NCI-H2196 (cell line): ENCODE results near the gene DDX51.
A peak's percentile ranks its signal among the peaks of the same experiment; 100 is the strongest.

Experiments used
- DNase-seq: peaks from one replicate; lab custom pipeline; 2025; ENCODE audit not compliant: unreplicated experiment; lab: John Stamatoyannopoulos, UW

DDX51 gene

DNA sequence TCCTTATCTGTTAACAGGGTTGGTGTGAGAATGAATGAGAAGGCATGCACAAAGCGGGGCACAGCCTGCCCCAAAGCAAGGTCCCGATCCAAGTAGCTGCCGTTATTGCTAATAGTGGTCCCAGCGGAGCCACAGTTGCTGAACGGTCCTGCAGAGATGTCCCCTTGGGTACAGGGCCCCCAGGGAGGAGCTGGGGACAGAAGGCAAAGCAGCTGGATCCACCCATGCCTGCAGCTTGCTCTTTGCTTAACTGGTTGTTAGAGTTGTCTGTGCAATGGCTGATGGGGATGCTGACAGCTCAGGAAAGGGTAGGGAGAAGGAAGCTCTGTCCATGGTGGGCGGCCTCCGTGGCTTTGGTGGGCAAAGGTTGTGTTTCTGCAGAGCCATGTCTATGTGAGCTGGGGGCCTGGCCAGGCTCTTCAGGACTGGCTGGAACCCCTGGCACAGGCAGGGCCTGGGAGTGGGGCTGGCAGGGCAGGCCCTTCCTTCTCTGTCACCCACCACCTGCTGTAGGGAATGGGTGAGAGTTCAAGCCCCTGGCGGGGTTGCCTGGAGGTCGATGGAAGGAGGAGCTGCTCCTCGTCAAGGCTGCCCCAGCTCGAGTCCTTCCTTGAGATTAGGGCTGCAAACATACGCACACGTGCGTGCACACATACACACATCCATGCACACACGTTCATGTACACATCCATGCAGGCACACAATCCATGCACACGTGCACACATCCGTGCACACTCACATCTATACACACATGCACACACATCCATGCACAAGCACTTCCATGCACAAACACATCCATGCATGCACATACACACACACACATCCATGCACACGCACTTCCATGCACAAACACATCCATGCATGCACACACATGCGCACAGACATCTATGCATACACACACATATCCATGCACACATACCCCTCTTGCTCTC is 35.6 kb upstream of the DDX51 start:
- DNase-seq: no peak

DNA sequence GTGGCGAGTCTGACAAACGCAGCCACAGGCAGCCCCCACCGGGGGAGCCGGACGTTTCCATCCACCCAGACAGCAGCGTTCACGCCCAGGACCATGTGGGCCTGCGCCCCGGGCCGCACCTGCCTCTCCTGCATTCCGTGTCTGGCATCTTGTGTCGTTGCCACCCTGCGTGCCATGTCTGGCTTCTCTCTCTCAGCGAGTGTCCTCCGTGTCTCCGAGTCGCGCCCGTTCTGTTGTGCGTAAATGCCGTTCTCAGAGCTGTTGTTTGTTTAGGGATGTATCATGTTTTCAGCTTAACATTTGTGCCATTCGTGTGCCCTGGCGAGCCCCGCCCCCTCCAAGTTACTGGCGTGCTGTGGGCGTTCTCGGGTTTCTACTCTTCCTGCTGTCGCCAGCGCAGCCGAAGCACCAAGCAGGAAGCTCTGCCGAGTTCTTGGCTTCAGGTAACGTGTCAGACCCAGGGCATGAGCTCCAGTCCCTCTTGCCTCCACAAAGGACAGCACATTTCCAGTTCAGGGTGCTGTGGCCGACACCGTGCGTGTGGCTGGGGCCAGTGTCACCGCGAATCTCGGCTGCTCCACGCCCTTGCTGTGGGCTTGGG is 34.8 kb upstream of the DDX51 start:
- DNase-seq: peak; percentile 79

DNA sequence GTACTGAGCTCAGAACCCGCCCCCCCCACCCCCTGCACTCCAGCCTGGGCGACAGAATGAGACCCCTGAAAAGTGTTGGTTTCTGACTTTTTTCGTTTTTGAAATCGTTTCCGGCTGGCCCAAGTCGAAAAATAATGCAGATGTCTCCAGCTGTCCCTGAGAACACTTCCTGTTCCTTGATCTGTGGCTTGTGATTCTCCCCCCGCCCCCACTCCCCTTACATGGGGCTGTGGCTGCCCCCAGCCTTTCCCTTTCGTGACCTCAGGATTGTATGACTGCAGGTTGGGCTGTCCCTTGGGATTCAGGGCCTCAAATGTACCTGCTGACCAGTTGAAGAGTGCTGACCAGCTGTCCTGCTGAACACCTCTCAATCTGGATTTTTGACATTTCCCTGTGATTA is 34.2 kb upstream of the DDX51 start:
- DNase-seq: no peak

DNA sequence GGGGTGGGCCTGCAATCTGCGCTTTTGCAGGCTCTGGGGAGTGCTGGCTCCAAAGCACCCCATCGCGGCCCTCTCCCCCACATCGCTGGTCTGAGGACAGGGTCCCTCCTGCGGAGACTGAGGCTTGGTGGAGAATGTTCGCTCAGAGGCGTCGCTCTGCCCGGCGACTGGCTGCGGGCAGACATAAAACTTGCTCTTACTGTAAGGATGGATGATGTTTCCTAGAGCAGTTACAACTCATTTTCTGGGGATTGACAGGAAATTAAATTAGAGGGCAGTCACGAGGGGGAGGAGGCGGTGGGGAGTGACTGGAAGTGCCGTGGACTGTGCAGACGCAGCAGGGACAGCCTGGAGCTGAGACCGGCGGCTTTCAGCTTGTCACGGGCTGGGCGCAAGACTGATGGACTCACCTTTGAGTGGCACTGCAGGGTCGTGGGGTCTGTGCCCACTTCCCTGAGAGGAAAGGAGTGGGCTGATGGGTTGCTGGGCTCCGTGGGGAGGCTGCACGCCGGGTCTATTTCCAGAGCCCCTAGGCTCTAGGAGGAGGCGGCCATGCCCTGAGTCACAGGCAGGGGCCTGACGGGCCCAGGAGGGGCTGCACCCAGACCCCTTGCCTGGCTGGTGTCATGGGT is 32.9 kb upstream of the DDX51 start:
- DNase-seq: no peak

DNA sequence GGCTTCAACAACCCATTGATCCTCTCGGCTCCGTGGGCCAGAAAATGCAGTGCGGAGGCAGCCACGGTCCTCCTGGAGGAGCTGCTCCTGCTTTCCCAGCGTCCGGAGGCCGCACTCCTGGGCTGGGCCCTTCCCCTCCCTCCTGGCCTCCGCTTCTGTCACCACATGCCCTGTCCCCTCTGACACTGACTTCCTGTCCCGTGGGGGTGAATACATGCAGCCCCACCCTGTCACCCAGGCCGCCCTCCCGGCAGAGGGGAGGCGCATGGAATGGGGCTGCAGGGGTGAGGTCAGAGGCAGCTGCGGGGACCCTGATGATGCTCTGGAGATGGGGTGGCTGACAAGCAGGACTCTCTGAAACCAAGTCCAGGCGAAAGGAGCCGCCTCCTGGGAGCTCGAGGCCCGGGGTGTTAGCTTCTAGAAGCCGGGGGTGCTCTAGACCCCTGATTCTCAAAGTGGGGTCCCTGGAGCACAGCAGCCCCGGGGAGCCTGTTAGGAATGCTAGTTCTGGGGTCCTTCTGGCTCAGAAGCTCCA is 32.3 kb upstream of the DDX51 start:
- no peak for DNase-seq

DNA sequence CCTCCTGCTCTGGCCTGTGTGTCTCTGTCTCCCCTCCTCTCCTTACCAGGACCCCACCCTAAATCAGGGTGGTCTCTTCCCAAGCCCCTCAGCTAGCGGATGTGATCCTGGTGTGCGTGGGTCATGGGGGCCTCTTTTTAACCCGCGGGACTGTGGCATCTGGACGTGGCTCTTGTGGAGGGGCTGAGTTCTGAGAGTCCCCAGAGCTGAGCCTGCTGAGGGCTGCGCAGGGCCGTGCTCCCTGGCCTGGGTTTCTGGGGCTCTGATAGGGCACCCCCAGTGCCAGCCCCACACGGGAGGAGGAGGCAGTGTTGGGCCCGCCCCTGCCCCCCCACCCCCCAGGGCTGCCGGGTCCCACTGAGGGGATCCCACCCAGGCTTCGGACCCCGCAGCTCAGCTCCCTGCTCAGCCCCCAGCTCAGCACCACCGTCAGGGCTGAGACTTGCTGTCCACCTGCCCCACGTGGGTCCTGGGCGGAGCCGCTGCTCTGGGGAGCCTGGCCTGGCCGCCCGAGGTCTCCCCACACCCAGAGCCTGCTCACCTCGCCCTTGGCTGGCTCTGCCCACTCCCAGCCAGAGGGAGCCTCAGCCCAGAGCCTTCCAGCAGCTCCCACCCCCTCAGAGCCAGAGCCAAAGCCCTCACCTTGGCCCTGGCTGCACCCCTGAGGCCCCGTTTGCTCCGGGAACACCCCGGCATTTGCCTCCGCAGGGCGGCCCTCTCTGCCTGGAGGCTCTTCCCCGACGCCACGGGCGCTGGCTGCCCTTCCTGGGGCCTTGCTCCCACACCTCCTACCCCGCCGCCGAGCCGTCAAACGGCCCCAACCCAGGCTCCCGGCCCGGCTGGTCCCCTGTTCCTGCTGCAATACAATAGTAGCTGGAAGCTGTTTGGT is 31.6 kb upstream of the DDX51 start:
- DNase-seq: no peak

DNA sequence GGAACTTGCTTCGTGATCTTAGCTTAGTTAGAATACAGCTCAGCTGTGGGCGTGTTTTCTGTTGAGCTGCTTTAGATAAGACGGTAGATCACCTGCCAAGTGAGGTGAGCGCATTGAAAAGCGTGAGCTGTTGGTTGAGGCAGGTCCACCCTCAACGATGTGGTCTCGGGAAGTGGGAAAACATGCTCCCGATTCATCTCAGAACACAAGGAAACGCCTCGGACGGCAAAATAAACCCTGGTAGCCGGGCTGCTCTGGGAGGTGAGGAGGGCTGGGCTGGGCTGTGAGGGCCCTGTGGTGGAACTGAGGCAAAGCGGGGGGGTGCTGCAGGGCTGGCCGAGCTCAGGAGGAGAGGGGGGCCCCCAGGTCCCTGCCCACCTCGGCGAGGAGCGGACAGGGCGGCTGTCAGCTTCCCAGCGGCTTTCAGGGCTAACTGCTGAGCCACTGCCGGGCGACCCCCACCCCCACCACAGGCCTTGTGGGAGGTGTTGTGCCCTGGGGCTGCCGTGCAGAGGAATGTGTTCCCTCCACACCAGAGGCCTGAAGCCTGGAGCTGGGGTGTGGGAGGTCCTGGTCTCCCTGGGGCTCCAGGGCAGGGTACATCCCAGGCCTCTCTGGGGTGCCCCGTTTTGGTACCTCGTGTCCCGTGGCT is 30.8 kb upstream of the DDX51 start:
- no peak for DNase-seq

DNA sequence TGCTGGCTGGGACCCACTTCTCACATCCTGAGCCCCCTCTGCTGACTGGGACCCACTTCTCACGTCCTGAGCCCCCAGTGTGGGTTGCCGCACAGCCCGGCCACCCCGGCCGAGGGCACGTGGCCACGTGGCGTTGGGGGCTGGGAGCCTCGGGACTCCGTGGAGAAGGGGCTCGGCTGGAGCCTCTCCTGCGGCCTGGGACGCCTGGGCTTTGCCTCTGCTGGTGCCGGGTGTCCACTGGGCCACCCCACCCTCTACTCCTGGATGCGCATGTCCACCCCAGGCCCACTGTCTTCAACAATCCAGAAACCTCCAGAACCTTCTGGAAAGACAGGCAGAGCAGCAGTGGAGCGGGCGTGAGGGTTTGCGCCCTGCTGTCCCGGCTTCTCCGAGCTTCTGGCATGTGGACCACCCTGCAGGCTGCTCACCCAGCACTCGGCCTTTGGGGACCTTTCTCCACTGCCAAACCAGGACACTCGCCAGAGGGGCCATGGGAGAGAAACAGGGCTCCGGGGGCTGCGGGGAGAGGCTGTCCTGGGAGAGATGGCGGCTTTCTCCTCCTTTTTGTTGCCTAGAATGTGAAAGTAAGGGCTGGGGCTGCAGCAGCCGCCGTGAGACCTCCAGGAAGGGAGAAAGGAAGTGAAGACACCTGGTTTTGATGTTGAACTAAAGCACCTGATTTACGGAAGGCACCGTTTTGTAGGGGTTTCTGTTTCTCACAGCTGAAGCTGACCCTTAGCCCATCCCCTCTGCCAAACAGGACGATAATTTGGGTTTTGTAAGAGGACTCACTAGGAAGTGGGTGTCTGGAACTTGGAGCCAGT is 30.1 kb upstream of the DDX51 start:
- no peak for DNase-seq

DNA sequence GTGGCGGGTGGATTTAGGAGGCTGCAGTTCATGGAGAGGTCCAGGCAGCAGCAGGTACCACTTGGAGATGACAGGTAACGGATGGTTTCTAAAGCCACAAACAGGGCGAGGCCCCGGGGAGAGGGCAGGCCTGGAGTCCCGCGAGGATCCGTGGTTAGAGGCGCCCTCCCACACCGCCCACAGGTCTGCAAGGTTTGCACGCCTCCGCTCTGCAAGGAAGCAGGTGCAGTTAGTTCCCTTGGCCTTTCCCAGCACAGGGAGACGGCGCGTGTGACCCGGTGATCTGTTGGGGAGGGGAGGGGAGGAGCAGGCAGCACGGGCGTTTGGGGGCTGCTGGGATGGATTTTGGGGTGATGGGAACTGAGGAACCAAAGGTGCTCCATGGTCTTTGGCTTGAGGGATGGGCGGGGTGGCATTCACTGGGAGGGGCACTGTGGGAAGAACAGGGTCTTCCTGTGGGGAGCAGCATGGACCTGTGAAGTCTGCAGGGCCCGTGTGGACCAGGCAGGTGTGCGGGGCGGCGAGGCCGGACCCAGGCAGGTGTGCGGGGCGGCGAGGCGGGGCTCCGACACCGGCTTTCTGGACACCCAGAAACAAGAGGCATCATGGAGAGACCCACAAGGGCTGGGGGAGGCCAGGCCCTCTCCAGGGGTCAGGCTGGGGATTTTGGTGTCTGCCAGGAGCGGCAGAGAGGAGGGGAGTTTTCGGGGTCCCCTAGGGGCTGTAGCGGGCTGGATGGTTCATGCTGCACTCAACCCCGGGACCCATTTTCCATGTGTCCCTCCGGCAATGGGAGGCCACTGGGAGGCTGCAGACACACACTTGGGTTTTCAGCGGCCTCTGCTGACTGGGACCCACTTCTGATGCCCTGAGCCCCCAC is 29.3 kb upstream of the DDX51 start:
- DNase-seq: no peak

DNA sequence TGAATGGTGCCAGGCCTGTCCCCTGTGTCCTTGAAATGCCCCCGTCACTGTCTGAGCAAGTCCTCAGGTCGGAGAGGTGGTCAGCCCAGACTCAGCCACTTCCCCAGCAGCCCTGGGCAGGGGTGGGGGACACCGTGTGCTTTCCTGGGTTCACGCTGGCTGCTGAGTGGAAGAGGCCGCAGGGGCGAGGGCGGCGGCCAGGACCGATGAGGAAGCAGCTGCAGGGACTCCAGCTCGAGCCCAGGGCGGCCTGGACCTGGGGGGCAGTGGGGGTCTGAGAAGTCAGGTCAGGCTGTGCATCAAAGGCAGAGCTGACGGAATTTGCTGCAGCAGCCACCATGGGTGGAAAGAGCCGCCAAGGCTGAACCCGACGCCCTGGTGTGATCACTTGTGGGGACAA is 28.5 kb upstream of the DDX51 start:
- no peak for DNase-seq

DNA sequence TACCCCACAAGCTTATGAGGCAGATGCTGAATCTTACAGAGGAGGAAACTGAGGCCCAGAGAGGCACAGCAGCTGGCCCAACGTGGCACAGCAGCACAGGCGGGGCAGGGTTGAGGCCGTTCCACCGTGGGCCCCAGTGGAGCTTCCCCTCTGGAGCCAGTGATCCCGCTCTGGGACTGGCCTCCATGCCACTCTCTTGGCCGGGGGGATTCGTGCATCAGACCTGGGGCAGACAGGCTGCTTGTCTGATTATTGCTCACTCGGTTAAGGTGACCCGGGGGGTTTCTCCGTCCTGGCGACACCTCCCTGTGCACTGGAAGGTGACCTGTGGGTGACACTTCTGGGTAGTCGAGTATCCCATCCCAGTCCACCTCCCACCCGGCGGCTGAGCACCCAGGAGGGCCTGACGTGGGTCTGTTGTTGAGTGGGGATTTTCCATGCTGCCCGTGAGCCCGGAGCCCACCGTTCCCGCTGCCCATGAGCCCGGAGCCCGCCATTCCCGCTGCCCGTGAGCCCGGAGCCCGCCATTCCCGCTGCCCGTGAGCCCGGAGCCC is 27.9 kb upstream of the DDX51 start:
- no peak for DNase-seq

DNA sequence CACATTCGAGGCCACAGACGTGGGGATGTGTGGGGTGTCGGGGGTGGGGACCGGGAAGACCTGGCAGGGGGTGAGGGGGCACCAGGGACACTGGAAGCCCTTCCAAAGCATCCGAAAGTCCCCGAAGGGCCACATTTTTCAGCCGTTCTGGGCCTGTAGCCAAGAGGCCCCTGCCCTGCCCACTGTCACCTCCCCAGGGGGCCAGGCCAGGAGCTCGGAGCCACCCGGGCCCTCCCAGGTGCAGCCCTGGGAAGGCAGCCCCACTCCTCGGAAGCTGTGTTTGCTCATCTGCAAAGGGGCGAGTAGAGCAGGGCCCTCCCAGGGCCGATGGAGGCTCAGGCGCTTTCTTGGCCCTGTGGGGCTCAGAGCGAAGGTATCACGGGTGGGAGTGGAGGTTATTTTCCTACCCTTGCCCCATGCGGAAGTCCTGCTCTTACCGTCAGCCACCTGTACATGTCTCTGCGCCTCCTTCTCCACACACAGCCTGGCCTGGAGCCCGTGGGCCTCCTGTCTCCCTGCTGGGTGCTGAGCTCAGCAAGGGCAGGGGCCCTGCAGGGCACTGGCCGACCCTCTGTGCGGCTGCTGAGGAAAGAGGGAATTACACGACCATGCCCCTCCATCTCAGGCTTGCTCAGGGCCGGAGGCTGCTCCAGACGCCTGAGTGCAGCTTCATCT is 27.3 kb upstream of the DDX51 start:
- no peak for DNase-seq

DNA sequence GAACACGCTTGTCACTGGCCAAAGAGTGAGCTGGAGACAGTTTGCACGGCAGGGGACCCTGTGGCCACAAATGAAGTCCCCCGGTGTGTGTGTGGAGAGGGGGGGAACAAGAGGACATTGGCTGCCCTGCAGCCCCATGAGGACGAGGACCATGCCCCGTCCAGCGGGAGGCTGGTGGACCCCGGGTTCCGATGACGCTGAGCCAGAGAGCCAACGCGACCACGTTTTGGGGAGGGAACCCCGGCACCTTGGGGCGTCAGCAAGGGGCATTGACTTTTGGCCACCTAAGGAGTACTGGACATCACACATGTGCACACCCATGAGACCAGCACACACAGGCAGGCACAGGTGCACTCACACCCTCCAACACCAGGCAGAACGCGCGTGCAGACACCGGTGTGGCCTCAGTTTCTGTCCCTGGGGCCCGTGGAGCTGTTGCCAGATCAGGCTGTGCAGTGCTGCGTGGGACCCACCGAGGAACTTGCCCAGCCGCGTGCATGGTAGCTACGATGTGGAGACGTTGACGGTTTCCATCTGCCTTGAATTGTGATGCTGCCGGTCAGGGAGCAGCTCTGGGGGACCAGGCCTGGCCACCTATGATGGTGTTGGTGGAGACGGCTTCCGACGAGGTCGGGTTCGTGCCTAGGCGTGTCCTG is 26.6 kb upstream of the DDX51 start:
- no peak for DNase-seq

DNA sequence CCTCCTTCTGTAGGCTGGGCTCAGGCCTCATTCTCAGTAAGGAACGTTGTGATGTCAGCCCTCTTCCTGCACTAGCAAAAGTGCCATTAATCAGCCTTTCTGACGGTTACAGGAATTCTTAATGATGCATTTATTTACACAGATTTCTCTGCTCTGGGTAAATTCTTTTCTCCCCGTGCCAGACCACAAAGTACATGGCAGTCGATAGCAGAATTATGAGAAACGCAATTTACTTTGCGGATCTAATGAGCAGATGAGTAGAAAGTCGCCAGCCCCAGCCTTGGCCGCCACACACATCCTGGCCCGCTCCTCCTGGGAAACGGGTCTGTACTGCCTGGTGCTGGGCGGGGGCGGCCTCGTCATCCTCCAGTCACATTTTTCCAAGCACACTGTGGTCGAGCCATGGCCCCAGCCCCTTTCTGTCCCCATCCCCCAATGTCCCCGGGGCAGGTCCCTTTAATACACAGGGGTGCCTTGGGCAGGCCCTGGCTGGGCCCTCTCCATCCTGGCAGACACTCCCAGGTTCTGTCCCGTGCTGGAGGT is 26.0 kb upstream of the DDX51 start:
- peak; percentile 77 for DNase-seq

DNA sequence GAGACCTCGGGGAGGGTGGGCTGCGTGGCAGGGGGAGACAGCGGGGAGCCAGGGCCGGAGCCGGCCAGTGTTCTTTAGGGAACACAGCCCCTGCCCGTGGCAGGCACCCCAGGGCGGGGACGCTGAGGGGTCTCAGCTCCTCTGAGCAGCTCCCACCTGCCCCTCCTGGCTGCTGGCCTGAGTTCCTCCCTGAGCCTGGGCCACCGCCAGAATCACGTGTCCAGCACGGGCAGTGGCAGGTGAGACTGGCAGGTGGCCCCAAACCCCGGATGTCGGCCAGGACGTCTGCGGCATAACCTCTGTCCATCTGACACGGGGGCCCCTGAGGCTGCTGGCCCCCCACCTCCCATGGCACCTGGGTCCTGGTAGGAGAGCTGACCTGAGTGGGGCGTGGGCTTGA is 25.3 kb upstream of the DDX51 start:
- DNase-seq: peak; percentile 62

DNA sequence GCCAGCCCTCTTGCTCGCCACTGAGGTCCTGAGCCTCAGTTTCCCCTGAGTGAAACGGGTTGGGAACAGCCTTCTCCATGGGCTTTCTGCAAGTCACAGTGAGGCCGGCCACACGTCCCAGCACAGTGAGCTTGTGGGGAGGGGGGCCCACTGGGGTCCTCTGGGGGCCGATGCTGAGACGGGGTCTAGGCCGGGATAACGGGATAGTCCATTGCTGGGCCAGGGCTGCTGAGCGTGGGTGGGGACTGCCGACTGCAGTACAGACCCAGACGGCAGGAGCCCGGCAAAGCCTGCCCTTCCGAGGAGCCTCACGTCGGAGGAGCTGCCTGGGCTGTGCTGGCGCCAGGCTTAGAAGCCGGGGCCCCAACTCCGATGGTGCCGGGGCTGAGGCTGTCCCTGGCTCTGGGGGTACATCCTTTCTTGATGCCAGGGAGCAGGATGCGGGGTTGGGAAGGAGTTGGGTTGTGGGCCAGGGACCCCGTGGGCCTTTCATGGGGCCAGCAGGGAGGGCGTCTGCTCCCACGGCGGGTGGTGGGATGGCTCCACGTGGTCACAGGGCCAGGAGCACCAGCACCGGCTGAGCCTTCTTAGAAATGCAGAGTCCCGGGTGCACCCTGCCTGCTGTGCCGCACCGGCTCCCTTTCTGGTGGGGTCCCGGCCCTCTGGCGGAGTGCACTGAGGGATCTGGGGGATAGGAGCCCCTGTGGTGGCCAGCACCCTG is 24.4 kb upstream of the DDX51 start:
- no peak for DNase-seq
